ENCODE measurements around the gene TOM1L2.

TOM1L2 gene

DNA sequence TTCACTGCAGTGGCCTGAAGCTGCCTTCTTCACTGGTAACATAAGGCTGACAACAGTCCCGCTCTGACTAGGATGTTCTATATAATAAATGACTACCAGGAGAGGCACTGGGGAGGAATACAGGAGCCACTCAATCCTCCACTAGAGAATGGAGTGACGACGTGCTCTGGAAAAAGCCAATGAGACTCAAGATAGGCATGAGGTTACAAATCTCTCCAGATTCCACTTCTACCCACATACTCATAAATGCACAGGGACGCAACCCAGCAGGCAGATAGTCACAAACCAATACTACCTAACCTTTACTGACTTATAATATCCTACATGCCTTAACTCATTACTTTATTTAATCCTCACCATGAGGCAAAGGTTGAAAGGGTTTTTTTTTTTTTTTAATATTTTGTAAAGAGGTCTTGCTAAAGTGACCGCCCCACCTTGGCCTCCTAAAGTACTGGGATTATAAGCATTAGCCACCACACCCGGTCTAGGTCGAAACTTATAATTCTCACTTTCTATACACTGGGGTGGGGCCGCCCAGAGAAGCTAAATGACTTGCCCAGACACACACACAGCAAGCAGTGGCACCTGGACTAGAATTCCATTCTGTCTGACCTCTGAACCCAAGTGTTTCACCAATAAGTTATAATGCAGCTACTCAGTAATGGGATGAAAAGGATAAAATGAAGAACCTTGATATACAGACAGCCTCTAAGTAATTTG is 33.7 kb downstream of the TOM1L2 start:
- Mint-ChIP-seq H3K4me1 (ENCODE audit: low read depth) (peaks cover 19% of the 10 kb centered on the region), H3K27ac (no peak overlapping the region), H3K9me3 (no peaks in the 10 kb centered on the region), H3K4me3 (no peak overlapping the region), H3K36me3 (ENCODE audit: low read depth) (peaks cover under 1% of the 10 kb centered on the region), H3K27me3 (ENCODE audit: low read depth) (peaks cover 2% of the 10 kb centered on the region)
- no peak for DNase-seq (ENCODE audit: low spot score)

GRCh38 chr17:17937958-17938357 is 34.2 kb downstream of the TOM1L2 start:
- no peak overlapping the region for H3K27ac Mint-ChIP-seq
- no peak overlapping the region for H3K4me3 Mint-ChIP-seq
- H3K36me3 Mint-ChIP-seq (ENCODE audit: low read depth) = no peaks in the 10 kb centered on the region
- no peaks in the 10 kb centered on the region for H3K9me3 Mint-ChIP-seq
- H3K27me3 Mint-ChIP-seq (ENCODE audit: low read depth) = peaks cover 2% of the 10 kb centered on the region
- no peak for DNase-seq (ENCODE audit: low spot score)
- H3K4me1 Mint-ChIP-seq (ENCODE audit: low read depth) = peaks cover 13% of the 10 kb centered on the region

GRCh38 chr17:17937201-17937853 is 34.9 kb downstream of the TOM1L2 start:
- no peak for DNase-seq (ENCODE audit: low spot score)
- peaks cover 13% of the 10 kb centered on the region for H3K4me1 Mint-ChIP-seq (ENCODE audit: low read depth)
- H3K27me3 Mint-ChIP-seq (ENCODE audit: low read depth) = peaks cover 2% of the 10 kb centered on the region
- H3K27ac Mint-ChIP-seq = no peak overlapping the region
- no peaks in the 10 kb centered on the region for H3K9me3 Mint-ChIP-seq
- H3K36me3 Mint-ChIP-seq (ENCODE audit: low read depth) = no peaks in the 10 kb centered on the region
- no peak overlapping the region for H3K4me3 Mint-ChIP-seq

DNA sequence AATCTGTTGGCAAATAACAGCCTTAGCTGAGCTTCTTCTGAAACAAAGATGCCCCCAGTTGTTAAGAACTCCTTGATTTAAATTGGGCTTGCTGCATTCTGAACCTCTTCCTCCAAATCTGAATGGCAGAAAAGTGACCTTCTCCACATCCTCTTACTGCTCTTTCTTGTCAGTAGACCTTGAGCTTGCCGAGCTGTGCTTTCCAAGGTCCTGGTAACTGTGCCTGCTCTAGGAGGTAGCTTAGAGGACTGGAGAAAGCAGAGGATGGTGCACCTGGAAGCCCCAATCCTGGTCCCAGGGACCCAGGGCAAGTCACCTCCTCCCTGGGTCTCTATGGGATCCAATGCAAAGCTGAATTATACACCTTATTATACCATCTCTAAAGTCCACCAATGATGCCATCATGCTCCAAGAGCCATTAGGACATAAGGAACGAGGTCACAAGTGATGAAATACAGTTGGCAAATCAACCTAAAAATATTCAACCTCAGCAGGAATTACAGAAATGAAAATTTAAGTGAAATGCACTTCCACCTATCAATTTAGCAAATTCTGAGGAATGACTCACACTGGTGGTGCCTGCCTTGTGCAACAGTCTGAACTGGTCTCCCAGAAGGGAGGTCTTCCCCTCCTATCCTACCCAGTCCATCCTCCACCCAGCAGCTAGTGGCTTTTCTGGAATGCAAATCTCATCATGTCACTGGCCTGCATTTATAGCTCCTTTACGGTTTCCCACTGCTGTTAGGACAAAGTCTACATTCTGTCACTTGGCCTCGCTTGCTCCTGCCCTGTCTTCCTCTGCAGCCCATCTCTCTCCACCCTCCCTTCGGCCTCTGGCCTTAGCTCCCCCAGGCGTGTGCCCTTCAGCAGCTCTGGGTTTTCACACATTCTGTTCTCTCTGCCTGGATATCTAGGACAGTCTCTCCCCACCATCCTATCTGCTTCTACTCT is 36.6 kb downstream of the TOM1L2 start:
- Mint-ChIP-seq H3K4me1 (ENCODE audit: low read depth) (peaks cover 13% of the 10 kb centered on the region), H3K27me3 (ENCODE audit: low read depth) (peaks cover 2% of the 10 kb centered on the region), H3K27ac (no peak overlapping the region), H3K4me3 (no peak overlapping the region), H3K36me3 (ENCODE audit: low read depth) (no peaks in the 10 kb centered on the region), H3K9me3 (no peaks in the 10 kb centered on the region)
- no peak for DNase-seq (ENCODE audit: low spot score)

DNA sequence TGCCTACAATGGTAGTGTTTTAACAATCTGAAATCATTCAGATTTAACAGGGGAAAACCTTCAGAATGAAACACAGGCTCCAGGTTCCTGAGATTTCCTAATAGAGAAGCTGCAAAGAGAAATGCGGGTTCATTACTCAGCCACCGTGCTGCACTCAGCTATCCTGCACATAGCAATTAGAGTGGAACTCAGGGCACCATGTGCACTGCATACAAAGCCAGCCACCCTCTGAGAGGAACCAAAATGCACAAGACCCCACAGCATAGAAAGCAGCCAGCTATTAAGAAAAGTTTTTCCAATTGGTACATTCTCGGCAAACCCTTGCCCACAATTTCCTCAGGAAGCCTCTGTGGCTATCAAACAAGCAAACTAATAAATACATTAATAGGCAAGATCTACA is 37.4 kb downstream of the TOM1L2 start:
- no peak for DNase-seq (ENCODE audit: low spot score)
- Mint-ChIP-seq H3K4me3 (no peak overlapping the region), H3K4me1 (ENCODE audit: low read depth) (peaks cover 13% of the 10 kb centered on the region), H3K9me3 (no peaks in the 10 kb centered on the region), H3K27me3 (ENCODE audit: low read depth) (peaks cover 2% of the 10 kb centered on the region), H3K27ac (no peak overlapping the region), H3K36me3 (ENCODE audit: low read depth) (no peaks in the 10 kb centered on the region)

DNA sequence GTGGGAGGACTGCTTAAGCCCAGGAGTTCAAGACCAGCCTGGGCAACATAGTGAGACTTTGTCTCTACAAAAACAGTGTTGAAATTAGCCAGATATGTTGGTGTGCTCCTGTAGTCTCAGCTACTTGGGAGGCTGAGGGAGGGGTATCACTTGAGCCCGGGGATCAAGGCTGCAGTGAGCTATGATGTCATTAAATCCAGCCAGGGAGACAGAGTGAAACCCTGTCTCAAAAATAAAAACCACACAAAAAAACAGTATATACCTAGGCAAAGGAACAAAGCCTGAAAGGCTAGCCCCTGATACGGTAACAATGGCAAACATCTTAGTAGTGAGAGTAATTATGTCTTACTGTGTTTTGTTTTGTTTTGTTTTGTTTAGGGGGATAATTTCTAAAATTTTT is 38.0 kb downstream of the TOM1L2 start:
- peaks cover 16% of the 10 kb centered on the region for H3K4me1 Mint-ChIP-seq (ENCODE audit: low read depth)
- H3K27ac Mint-ChIP-seq = no peak overlapping the region
- DNase-seq (ENCODE audit: low spot score) = no peak
- peaks cover 2% of the 10 kb centered on the region for H3K27me3 Mint-ChIP-seq (ENCODE audit: low read depth)
- H3K9me3 Mint-ChIP-seq = no peaks in the 10 kb centered on the region
- no peaks in the 10 kb centered on the region for H3K36me3 Mint-ChIP-seq (ENCODE audit: low read depth)
- H3K4me3 Mint-ChIP-seq = no peak overlapping the region

- H3K27ac Mint-ChIP-seq = no peak overlapping the region
- H3K27me3 Mint-ChIP-seq (ENCODE audit: low read depth) = peaks cover 2% of the 10 kb centered on the region
- no peak overlapping the region for H3K4me3 Mint-ChIP-seq
- no peak for DNase-seq (ENCODE audit: low spot score)
- no peaks in the 10 kb centered on the region for H3K36me3 Mint-ChIP-seq (ENCODE audit: low read depth)
- peaks cover 16% of the 10 kb centered on the region for H3K4me1 Mint-ChIP-seq (ENCODE audit: low read depth)
- no peaks in the 10 kb centered on the region for H3K9me3 Mint-ChIP-seq
Measured at GRCh38 chr17:17933775-17934174, 38.4 kb downstream of the TOM1L2 start.

- Mint-ChIP-seq H3K36me3 (ENCODE audit: low read depth) (no peaks in the 10 kb centered on the region), H3K4me3 (no peak overlapping the region), H3K27me3 (ENCODE audit: low read depth) (no peaks in the 10 kb centered on the region), H3K4me1 (ENCODE audit: low read depth) (peaks cover 10% of the 10 kb centered on the region), H3K27ac (no peak overlapping the region), H3K9me3 (no peaks in the 10 kb centered on the region)
- DNase-seq (ENCODE audit: low spot score) = no peak
Measured at GRCh38 chr17:17931159-17931558, 41.0 kb downstream of the TOM1L2 start.

GRCh38 chr17:17930674-17931073 is 41.5 kb downstream of the TOM1L2 start:
- no peak overlapping the region for H3K4me3 Mint-ChIP-seq
- DNase-seq (ENCODE audit: low spot score) = no peak
- no peaks in the 10 kb centered on the region for H3K9me3 Mint-ChIP-seq
- no peaks in the 10 kb centered on the region for H3K36me3 Mint-ChIP-seq (ENCODE audit: low read depth)
- H3K27me3 Mint-ChIP-seq (ENCODE audit: low read depth) = no peaks in the 10 kb centered on the region
- no peak overlapping the region for H3K27ac Mint-ChIP-seq
- peaks cover 6% of the 10 kb centered on the region for H3K4me1 Mint-ChIP-seq (ENCODE audit: low read depth)

- Mint-ChIP-seq H3K4me3 (no peak overlapping the region), H3K9me3 (no peaks in the 10 kb centered on the region), H3K36me3 (ENCODE audit: low read depth) (no peaks in the 10 kb centered on the region), H3K4me1 (ENCODE audit: low read depth) (peaks cover 2% of the 10 kb centered on the region), H3K27me3 (ENCODE audit: low read depth) (no peaks in the 10 kb centered on the region), H3K27ac (no peak overlapping the region)
- no peak for DNase-seq (ENCODE audit: low spot score)
Measured at GRCh38 chr17:17929655-17930380, 42.4 kb downstream of the TOM1L2 start.

GRCh38 chr17:17928398-17929287 is 43.6 kb downstream of the TOM1L2 start:
- peaks cover 2% of the 10 kb centered on the region for H3K4me1 Mint-ChIP-seq (ENCODE audit: low read depth)
- H3K27ac Mint-ChIP-seq = no peak overlapping the region
- no peaks in the 10 kb centered on the region for H3K27me3 Mint-ChIP-seq (ENCODE audit: low read depth)
- H3K36me3 Mint-ChIP-seq (ENCODE audit: low read depth) = no peaks in the 10 kb centered on the region
- H3K4me3 Mint-ChIP-seq = no peak overlapping the region
- no peaks in the 10 kb centered on the region for H3K9me3 Mint-ChIP-seq
- DNase-seq (ENCODE audit: low spot score) = no peak

DNA sequence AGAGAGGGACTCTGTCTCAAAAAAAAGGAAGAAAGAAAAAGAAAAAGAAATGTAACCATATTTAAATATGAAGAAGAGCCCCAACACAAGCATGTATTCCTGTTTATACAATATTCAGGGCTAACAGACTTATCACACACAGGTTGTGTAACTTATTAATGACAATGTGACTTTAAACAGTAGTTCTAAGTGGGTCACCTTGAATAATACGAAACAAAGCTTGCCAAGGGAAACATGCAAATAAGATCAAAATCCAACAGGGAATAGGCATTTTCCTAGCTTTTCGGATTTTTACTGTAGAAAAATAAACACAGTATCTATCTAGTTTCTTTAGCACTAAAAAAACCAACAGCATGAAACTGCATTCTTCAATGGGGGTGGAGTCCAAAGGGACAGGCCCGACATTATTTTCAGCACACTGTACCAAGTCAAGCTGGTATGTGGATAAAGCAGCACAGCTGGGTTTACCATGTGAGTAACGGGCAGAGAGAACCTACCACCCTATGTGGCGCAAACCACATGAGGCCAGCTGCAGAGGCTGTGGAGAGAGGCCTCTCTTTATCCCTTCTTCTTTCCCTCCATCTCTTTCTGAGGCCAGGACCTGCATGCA is 45.3 kb downstream of the TOM1L2 start:
- H3K27me3 Mint-ChIP-seq (ENCODE audit: low read depth) = no peaks in the 10 kb centered on the region
- H3K9me3 Mint-ChIP-seq = no peaks in the 10 kb centered on the region
- peaks cover 2% of the 10 kb centered on the region for H3K4me1 Mint-ChIP-seq (ENCODE audit: low read depth)
- no peak for DNase-seq (ENCODE audit: low spot score)
- no peaks in the 10 kb centered on the region for H3K36me3 Mint-ChIP-seq (ENCODE audit: low read depth)
- no peak overlapping the region for H3K27ac Mint-ChIP-seq
- no peak overlapping the region for H3K4me3 Mint-ChIP-seq

All from T-helper 2 cell treated with Interferon-gamma antibody and Interleukin-4, amounts not matched to agents 5 μg/mL and 100 μg/mL, for 36 hours (primary cell).